ENCODE data around the gene BOK.

- TF ChIP-seq EP300 (IDR thresholded peaks at IDR 0.05), result no peak
- TF ChIP-seq CTCF (IDR thresholded peaks at IDR 0.05), result no peak
- no peak for TF ChIP-seq POLR2A (IDR thresholded peaks at IDR 0.05)
Observed at GRCh38 chr2:241615522-241616052, 57.0 kb downstream of the BOK start.
